ENCODE measurements around the gene GRXCR2.
A peak's percentile ranks its signal among the peaks of the same experiment; 100 is the strongest.
"Not testable (repeated sequence)": the region's sequence is repeated elsewhere in the genome, so short reads cannot be mapped to it uniquely, and the experiment has no call there.

GRXCR2 gene

DNA sequence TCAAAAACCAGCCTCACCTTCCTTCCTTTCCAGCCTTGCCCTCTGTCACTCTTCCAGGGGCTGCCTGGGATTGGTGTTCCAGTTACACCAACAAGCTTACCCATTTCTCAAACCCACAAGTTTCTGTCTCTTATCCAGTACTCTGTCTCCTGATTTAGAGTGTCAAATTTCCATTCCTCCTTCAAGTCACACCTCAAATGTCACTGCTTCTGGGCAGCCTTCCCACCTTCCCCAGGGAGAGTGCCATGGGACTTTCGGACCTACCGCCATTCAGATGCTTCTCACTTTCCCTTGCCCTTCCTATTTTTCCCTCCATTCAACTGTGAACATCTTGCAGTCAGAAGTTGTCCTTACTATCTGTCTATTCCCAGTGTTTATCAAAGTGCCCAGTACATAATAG, 2.0 kb upstream of the GRXCR2 start:
- no peak for DNase-seq (ENCODE audit: low read depth)

DNA sequence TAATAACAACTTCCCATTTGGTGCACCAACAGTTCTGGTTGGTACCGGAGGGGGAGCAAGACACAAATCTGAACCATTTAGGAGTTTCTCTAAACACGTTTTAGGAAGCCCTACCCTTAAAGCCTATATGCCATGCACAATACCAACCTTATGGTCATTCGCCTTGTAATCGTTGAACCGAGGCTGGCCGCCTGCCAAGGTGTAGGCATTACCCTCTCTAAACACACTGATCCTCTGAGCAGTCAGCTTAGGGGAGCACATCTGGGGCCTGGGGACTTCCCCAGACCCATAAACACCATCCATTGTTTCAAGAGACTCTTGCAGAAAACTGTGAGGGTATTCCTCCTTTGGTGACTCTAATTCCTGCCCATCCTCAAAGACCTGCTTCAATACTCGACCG, 328 bp downstream of the GRXCR2 start:
- no peak for DNase-seq (ENCODE audit: low read depth)

DNA sequence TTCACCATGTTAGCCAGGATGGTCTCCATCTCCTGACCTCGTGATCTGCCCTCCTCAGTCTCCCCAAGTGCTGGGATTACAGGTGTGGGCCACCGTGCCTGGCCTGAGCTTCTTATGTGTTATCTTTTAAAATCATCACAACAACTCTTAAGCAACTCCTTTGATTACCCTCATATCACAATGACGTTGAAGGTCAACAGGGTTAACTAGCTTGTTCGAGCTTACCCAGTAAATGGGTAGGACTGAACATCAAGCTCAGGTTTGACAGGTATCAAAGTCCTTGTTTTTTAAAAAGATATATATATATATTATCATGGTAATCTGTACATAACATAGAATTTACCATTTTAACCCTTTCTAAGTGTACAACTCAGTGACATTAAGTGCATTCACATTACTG, 3.1 kb downstream of the GRXCR2 start:
- DNase-seq (ENCODE audit: low read depth): no peak

DNA sequence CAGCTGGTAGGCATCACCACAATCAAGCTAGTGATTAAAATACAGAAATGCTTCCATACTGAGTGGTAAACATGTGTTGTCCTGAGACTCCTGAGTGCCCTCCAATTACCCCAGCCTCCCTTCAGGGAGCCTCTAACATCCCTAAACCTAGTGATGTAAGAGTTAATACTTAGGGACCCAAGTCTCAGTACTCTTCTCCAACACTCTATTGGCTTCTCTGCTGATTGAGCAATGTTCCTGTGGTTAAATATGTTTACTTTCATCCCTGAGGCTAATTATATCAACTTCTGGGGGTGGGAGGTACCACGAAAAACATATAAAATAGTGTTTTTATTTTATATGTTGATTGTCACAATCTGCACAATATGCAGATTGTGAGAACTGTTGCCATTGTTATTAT, 5.0 kb downstream of the GRXCR2 start:
- no peak for DNase-seq (ENCODE audit: low read depth)

DNA sequence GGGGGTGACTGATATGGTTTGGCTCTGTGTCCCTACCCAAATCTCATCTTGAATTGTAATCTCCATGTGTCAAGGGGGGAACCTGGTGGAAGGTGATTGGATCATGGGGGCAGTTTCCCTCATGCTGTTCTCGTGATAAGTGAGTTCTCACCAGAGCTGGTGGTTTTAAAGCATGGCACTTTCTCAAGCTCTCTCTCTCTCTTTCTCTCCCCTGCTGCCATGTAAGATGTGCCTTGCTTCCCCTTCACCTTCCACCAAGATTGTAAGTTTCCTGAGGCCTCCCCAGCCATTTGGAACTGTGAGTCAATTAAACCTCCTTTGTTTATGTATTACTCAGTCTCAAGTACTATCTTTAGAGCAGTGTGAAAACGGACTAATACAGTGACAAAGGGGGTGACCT, 8.4 kb downstream of the GRXCR2 start:
- DNase-seq (ENCODE audit: low read depth): not testable (repeated sequence)

DNA sequence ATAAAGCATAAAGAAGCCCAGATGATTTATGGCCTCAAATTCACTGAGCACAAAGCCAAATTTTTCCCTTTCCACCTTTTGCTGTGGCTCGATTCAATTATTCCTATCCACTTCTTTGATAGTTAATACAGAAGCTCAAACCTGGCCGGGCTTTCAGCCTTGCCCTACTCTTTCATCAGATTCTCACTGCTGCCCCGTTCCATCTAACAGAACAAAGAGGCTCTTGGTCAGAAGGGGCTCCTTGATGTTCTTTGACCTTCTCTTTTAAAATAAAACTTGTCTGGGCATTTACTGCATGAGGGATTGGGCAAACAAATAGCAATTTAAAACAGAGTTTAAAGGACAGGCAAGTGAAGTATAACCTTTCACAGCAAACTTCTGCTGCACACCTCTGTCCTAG, 9.8 kb downstream of the GRXCR2 start:
- no peak for DNase-seq (ENCODE audit: low read depth)

DNA sequence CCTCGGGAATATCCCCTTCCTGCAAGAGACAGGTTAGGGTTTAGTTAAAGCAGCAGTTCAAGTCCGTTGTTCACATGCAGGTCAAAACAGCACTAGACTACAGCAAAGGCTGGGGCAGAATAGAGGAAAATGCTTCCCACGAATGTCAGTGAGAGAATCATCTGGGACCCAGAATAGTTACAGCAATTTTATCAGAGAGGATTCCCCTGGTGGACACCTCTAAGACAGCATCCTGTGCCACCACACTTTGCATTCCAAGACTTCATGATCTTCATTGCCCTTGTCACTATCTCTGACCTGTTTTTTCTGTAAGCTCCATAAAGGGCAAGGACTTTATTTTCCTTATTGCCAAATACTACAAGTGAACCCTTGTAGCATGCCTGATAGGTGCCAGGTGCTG, 12.9 kb downstream of the GRXCR2 start:
- no peak for DNase-seq (ENCODE audit: low read depth)

DNA sequence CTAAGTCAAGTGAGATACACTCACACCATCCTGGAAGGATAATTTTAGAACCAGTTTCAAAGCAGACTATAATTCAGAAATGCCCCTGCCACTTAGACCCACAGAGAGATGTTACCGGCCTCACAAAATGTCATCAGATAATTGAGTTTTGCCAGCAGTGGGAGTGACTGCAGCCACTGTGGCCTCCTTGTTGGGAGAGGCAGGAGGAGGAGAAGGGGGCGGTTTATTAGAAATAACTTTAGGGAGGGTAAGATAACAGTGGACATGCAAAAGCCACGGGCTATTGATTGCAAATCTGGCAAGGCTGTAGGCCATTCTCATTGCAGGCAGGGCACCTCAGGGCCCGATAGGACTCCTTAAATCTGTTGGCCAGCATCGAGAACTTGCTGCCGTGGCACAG, 13.4 kb downstream of the GRXCR2 start:
- DNase-seq (ENCODE audit: low read depth): no peak

DNA sequence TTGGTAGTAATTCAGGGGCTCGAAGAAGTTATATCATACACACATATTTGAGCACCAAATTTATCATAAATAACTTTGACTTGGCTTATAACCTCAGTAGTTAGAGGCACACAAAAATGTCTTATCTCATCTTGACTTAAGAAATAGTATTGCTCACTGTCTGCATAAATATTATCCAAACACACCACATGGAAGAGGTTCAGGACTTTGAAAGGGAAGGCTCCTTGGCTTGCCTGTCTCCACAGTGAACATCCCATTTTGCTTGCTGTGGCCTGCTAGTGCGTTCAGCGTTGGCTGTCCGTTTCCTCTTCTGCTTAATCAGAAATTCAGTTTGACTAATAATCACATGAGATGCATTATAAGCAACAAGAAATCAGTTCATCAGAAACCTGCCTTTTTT, 13.9 kb downstream of the GRXCR2 start:
- no peak for DNase-seq (ENCODE audit: low read depth)

DNA sequence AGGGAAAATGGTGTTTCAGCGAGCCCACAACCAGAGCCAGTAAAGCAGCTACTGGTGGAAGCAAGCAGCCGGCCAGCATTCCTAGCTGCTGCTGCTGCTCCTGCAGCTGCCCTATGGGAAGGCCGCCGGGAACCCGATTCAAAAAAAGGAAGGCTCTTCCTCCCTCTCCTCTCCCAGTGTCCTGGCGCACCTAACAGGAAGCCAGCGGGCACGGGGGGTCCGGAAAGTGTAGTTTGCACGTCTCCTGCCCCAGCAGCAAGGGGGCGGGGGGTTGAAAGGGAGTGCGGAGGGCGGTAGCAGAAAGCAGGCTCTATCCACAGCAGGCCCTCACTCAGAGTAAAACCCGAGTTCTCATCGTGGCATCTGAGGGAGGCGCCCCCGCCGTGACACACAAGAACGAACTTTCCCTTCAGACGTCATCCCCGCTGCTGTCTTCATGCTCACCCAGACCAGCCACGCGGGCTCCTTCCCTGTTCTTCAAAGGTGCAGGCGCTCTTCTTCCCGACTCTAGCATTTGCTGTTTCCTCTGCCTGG, 16.5 kb downstream of the GRXCR2 start:
- no peak for DNase-seq (ENCODE audit: low read depth)

DNA sequence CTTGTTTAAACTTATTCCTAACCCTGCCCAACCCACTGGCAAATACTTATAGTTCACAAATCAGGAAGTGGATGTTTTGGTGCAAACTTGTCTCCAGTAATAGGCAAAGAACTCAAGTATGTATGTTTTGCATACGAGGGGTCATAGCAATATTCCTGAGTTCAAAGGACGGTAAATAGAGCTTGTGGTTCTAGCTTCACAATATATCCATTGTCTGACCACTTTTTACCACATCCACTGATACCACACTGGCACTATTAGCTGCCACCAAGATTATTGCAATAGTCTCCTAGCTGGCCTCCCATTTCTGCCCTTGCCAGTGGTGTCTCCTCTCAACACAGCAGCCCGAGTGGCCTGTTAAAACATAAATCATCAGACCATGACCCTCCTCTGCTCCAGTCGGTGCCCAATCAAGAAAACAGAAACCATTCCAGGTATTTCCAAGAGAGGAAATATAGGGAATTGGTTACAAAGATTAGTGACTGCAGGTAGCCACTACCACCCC, 17.0 kb downstream of the GRXCR2 start:
- DNase-seq (ENCODE audit: low read depth): no peak

DNA sequence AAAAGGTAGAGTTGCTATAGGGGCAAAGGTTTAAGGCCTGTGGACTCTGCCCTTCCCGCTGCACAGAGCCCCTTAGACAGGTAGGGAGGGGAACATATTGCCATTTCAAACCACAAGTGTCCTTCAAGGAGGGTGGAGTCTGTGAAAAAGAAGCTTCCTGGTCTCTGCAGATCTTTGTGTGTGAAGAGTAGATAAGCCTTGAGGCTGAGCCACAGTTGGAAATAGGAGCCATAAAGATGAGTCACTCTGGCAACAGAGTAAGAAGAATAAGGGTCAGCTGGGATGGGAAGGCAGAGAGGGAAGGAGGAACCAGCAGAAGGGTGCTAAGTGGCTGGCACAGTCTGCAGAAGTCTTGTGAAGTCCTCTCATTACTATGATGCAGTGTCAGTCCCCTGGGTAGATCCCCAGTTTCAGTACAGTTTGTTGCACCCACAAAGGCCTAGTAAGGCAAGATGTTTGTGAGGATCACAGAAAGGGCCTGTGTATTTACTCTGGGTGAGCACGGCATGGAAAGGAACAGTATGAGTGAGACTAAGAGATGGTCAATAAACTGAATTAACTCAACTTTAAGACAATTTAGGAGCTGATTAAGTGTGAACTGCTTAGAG, 18.1 kb downstream of the GRXCR2 start:
- peak; percentile 43 for DNase-seq (ENCODE audit: low read depth)

DNA sequence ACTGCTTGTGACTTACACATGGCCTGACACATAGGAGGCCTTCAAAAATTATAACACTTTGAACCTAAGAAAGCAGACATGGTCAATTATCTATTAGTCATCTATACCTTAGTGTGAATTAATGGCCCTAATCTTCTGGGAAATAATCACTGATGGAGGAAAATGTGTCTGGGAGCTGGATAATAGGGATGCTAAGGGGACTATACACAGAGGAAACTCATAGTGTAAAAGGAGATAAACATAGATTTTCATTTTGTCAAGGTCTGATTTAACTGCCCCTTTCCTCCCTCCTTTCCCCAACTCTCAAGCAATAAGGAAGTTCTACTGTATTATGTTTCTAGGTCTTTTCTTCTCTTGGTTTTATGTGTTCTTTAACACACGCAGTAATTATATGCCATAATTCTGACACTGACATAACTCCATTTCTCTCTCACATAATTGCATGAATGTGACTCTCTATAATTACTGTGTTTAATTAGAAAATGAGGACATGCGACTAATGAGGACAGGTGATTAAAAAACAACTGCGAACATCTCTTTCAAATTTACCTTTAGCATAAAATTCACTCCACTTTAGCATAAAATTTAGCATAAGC, 18.9 kb downstream of the GRXCR2 start:
- DNase-seq (ENCODE audit: low read depth): no peak

DNA sequence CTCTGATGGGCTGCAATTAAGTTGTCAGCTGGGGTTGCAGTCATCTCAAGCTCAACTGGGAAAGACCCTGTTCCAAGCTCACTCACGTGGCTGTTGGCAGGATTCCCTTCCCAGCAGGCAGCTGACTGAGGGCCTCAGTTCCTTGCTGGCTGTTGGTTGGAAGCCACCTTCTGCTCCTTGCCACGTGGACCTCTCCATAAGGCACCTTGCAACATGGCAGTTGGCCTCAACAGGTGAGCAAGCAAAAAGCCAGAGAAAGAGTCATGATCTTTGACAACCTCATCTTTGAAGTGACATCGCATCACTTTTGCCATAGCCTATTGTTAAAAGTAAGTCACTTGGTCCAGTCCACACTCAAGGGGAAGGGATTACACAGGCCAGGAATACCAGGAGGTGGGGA, 19.8 kb downstream of the GRXCR2 start:
- no peak for DNase-seq (ENCODE audit: low read depth)

DNA sequence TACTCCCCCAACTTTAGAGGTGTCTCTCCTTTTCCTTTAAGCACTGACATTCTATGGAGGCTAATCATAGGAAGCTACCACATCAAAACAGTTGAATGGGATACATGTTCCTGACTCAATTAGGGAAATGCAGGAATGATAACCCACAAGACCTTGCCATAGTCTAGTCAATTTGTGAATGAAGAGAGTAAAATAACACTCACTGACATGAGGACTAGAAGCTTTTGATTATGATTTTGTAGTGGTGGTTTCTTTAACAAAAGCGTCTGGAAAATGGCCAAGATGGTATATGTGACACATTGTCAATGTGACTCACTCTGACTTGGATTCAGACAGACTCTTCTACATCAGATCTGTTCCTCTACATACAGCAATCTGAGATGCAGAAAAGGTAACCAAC, 24.0 kb downstream of the GRXCR2 start:
- peak; percentile 65 for DNase-seq (ENCODE audit: low read depth)

DNA sequence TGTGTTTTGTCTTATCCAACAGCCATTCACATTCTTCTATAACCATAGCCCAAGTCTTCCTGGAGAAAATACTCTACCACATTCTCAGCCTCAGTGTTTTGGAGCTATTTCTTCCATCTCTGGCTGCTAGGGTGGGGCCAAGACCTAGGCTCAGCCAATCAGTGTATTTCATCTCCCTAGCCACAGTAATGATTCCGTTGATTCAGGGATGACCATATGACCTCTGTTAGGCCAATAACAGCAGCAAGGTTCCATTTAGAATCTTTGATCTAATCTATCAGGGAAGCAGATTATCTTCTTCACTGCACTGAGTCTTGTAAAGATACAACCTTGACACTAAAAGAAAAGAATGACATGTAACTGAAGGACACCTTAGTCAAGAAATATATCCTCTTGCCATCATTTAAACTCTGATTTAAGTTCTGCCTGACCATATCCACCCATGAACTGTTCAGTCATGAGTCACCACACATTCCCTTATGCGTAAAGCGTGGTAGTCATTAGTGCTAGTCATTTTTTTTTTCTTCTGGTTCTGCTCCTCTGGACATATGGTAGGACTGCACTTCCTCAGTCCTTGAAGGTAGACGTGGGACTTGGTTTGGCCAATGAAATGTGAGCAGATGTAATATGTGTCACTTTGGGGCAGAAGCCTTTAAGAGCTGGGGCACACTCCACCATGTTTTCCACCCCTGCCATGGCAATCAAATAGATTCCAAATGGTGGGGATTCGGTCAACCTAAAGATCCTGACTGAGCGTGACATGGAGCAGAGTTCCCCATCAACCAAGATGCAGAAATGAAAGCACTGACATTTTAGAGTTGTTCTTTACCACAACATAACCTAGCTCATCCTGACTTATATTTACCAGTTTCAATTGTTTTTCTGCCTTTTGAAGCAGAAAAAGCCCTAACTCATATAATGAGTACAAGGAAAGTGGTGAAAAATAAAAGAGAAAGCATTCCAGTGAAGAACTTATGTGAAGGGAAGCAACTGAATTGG, 25.0 kb downstream of the GRXCR2 start:
- DNase-seq (ENCODE audit: low read depth): peak; percentile 80

DNA sequence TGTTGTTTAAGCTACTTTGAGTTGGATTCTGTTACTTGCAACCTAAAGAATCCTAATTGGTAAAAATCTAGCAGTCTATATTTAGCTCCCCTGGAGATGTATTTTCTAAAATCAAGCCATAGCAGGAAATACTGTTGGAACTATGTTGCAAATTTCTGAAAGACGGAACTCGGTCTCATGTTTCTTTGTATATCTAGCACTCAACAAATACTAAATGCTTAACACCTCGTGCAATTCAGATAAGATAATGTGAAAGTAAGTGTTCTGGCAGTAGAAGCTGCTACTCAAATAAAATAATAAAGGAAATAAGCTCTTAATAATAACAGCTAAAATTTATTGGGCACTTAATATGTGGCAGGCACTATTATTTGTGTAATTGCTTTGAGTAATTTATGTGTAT, 26.7 kb downstream of the GRXCR2 start:
- no peak for DNase-seq (ENCODE audit: low read depth)

DNA sequence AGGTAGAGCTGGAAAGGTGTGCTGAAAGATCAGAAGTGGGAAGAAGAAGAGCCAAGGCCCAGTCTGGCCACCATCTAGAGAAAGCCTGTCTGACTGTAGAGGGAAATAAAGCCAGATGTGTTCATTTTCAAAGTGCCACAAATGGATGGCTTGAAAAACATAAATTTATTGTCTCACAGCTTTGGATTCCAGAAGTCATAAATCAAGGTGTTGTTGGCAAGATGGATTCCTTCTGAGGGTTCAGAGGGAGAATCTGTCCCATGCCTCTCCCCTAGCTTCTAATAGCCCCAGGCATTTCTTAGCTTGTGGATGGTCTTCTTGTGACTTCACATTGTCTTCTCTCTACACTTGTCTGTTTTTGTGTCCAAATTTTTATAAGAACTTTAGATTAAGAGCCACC, 31.5 kb downstream of the GRXCR2 start:
- DNase-seq (ENCODE audit: low read depth): no peak

DNA sequence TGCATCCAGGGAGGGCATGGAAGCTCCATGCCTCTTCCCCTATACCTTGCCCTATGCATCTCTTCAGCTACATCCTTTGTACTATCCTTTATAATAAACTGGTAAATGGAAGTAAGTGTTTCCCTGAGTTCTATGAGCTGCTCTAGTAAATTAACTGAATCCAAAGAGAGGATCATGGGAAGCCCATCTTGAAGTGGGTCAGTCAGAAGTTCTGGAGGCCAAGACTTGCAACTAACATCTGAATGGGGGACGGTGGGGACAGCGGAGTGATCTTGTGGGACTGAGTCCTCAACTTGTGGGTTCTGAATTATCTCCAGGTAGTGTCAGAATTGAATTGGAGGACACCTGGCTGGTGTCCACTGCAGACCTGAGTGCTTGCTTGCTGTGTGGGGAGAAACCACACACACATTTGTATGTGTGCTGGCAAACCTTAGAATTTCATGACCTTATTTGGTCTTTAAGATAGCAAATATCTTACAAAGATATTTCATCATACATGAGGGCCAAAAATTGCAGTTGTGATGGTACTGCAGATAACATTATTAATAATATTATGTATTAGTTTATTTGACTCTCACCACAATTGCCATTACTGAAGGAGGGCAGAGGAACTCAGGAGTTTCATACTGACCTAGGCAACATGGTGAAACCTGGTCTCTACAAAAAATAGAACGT, 32.2 kb downstream of the GRXCR2 start:
- DNase-seq (ENCODE audit: low read depth): no peak

DNA sequence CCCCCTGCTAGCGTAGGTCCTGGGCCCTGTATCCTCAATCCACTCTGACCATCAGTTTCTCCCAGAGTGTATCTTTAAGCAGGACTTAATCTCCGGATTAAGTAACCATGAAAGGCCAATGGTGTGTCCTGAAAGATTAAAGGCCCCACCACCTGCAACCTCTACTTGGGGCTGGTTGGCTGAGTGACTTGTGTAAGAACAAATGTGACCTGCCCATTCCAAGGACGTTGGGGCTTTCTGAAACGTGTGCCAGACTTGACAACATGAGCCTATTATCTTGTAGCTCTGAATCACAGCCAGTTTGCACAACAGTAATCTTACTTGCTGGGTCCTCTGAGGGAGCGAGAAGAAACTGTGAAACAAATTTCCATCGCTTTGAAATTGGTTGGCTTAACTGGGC, 34.5 kb downstream of the GRXCR2 start:
- DNase-seq (ENCODE audit: low read depth): no peak

DNA sequence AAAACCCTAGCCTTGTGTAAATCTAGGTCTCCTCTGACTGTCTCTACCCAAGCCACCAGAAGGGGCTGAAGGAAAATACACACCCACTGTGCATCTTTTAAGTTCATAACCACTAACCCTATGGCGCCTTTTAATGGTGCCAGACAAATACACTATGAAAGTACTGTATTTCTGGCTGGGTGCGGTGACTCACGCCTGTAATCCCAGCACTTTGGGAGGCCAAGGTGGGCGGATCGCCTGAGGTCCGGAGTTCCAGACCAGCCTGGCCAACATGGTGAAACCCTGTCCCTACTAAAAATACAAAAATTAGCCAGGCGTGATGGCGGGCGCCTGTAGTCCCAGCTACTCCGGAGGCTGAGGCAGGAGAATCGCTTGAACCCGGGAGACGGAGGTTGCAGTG, 36.6 kb downstream of the GRXCR2 start:
- not testable (repeated sequence) for DNase-seq (ENCODE audit: low read depth)

DNA sequence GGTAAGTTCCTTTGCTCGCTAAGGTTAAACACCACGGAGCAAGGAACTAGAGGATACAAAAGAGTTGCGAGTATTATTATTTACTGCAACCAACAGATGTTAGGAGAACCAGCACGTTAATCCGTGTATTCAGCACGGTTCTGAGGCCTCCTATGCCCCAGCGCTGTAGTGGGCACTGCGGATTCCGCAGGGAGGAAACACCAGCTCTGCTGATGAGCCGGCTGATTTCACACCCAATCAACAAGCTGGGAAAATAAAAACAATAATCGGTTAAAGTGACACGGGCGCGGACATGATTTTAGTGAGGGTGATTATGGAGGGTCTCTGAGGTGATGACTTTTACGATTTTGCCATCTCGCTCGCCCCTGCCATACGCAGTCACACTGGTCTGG, 37.0 kb downstream of the GRXCR2 start:
- DNase-seq (ENCODE audit: low read depth): no peak

All from HS-5 (cell line).